Forelimb muscle (tissue), 1 donor: ENCODE results near the gene POLG. TPM values are rescaled to one million over a fixed set of nuclear protein-coding genes. Genes with fewer than 3 reads are reported as not detected.

Experiments used
- DNase-seq: peaks from one replicate; pipeline ENCODE4 v3.0.0-alpha.2; 2013; ENCODE audit warnings: low read depth
- polyA plus RNA-seq: library from polyadenylated mRNA; unstranded; fragments of 120-200 nt; gene quantifications from one replicate; pipeline ENCODE4 v1.2.1, GENCODE V29; 2013; ENCODE audit not compliant: insufficient read length

POLG gene
- polyA plus RNA-seq, 1 donor: 42.2 TPM

GRCh38 chr15:89370120-89370977 lies 35.7 kb upstream of the POLG start:
- DNase-seq: no peak

GRCh38 chr15:89369341-89369947 lies 34.8 kb upstream of the POLG start:
- DNase-seq: no peak

DNA sequence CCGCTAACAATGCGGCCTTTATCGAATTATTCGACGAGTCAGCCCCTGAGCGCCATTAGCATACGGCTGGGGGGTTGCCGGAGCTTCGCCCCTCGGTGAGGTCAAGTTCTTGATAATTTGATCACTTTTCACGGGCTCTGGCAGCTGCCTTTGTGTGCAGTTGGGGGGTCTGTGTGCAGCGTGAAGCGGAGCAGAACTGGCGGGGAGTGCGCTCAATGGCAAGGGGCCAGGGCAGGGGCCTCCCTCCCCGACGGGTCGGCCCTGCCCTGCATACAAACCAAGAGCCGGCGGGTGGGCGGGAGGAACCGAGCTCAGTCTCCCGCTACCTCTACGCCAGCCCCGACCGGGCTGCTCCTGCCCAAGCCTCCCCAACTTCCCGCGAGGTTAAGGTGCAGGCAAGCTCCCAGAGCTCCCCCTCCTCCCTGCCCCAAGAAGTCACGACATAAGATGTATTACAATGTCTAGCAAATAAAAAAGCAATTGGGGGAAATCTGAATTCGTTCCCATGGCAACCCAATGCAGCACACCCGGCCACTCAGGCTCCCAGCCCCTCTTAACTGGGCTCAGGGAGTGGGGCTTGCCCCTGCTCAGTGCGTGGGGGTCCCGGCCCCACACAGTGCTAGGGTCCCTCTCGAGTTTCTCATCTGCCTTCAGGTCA lies 34.1 kb upstream of the POLG start:
- no peak for DNase-seq

- no peak for DNase-seq
Measured at GRCh38 chr15:89367485-89368451, 33.1 kb upstream of the POLG start.

- no peak for DNase-seq
Measured at GRCh38 chr15:89366656-89367393, 32.2 kb upstream of the POLG start.

- no peak for DNase-seq
Measured at GRCh38 chr15:89365462-89366065, 30.9 kb upstream of the POLG start.

GRCh38 chr15:89364741-89365450 lies 30.3 kb upstream of the POLG start:
- no peak for DNase-seq

- DNase-seq: no peak
Measured at GRCh38 chr15:89364341-89364740, 29.7 kb upstream of the POLG start.

- DNase-seq: no peak
Measured at GRCh38 chr15:89363770-89364169, 29.1 kb upstream of the POLG start.

GRCh38 chr15:89363133-89363532 lies 28.5 kb upstream of the POLG start:
- no peak for DNase-seq

DNA sequence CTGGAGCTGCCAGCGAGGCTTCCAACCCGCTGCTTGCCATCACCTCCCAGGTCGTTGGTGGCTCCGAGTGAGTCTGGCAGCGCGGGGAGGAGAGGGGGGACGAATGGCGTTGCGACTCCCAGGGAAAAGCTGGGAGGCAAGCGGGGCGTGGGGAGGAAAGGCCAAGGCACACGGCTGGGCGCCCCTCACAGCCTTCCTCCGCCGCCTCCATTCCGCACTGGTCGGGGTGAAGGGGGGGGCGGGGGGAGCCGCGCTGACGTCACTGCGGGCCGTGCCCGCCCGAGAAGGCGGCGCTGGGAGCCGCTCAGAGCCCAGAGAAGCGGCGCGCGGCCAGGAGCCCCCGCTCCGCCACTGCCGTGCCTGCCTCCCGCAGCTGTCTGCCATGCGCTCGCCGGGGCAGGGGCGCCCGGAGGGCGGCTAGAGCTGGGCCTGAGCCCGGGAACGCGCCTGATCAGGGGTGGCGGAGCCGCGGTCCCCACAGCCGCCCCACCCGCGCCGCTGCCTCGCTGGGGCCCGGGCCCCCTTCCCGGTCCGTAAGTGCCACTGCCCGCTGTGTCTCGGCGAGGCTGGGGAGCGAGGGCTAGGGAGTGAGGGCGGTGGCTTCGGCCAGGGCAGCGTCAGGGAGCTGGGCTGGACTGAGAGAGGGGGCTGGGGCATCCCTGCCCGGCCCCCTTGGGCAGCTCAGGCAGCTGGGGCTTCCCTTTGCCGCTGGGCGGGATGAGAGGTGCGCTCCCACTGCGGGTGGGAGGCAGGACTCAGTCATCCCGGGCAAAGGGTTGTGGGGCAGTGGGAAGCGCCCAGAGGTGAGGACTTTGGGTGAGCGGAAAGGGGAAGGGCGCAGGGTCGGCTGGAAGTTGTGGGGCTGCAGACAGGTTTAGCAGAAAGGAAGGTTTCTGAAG lies 27.8 kb upstream of the POLG start:
- no peak for DNase-seq

GRCh38 chr15:89361451-89362202 lies 27.0 kb upstream of the POLG start:
- DNase-seq: peak; percentile 22

- DNase-seq: no peak
Measured at GRCh38 chr15:89360294-89360971, 25.8 kb upstream of the POLG start.

GRCh38 chr15:89359471-89360293 lies 25.1 kb upstream of the POLG start:
- no peak for DNase-seq

GRCh38 chr15:89358755-89359439 lies 24.3 kb upstream of the POLG start:
- peak; percentile 46 for DNase-seq

- DNase-seq: no peak
Measured at GRCh38 chr15:89358435-89358754, 23.8 kb upstream of the POLG start.
